HepG2 (cell line): Measurements from ENCODE around the gene DCAF4. TPM values are rescaled to one million over a fixed set of nuclear protein-coding genes. Genes with fewer than 3 reads are reported as not detected.

Experiments
- ATAC-seq: fragments of 200-7000 bp; cut with Tn5 transposase; 3 replicates; pipeline ENCODE4 v1.9.1; 2020; ENCODE audit warnings: mild to moderate bottlenecking, moderate library complexity
- BruUV-seq: library from RNA; stranded (reverse); fragments of 400-500 nt; replicated peaks from 2 replicates; lab custom pipeline; 2021; lab: Mats Ljungman, UMichigan
- CTCF ChIA-PET: fragments of 300-600 bp; formaldehyde crosslinking; extraction: SDS; loops from one replicate; lab custom pipeline; 2021; ENCODE audit warnings: low total read pairs, inconsistent platforms, low intra/inter-chr PET ratio; lab: Yijun Ruan, JAX
- POLR2A ChIA-PET: fragments of 350-600 bp; sonication (Branson Sonifier 250); formaldehyde crosslinking; loops from one replicate; lab custom pipeline; 2020; ENCODE audit warnings: antibody characterized with exemption, inconsistent platforms; lab: Yijun Ruan, JAX
- DNase-seq: peaks from one replicate; pipeline ENCODE4 v3.0.0-alpha.2; 2015; ENCODE audit warnings: low spot score
- FAIRE-seq: peaks from 3 replicates; lab custom pipeline; 2011; peaks lifted over from hg19 to GRCh38; lab: Jason Lieb, UNC
- H2AFZ ChIP-seq: one replicate; pipeline ENCODE4 v1.6.1; 2011; ENCODE audit warnings: low read length, inconsistent platforms
- H3K27ac ChIP-seq: fragments of 300-600 bp; 3 replicates; pipeline ENCODE4 v1.8.0; 2011; ENCODE audit warnings: mixed run types, mild to moderate bottlenecking, mixed read lengths, low read length, inconsistent platforms; ENCODE audit not compliant: insufficient read depth; ENCODE audit errors: extremely low read length
- H3K27me3 ChIP-seq, 2 experiments: fragments of 200-600 bp in 1 of 2; 2 replicates in 1 of 2; 3 replicates in 1 of 2; pipeline versions ENCODE4 v1.6.0 to v1.8.0; 2011; ENCODE audit warnings: low read length in 2 of 2, mild to moderate bottlenecking in 2 of 2, moderate library complexity in 2 of 2, inconsistent platforms in 1 of 2; ENCODE audit not compliant: insufficient read depth in 2 of 2, control insufficient read depth in 1 of 2
- H3K36me3 ChIP-seq, 2 experiments: fragments of 200-600 bp in 1 of 2; replicated peaks in 1 of 2; 2 replicates in 1 of 2; 3 replicates in 1 of 2; pipeline versions ENCODE4 v1.5.1 to v1.8.0; 2011; ENCODE audit warnings: low read length in 2 of 2, inconsistent platforms in 1 of 2; ENCODE audit not compliant: insufficient read depth in 2 of 2, control insufficient read depth in 1 of 2
- H3K4me1 ChIP-seq: 2 replicates; pipeline ENCODE4 v1.5.1; 2012; ENCODE audit warnings: low read length, inconsistent platforms; ENCODE audit not compliant: insufficient read depth
- H3K4me2 ChIP-seq: 2 replicates; pipeline ENCODE4 v1.6.0; 2011; ENCODE audit warnings: low read depth, low read length, inconsistent platforms
- H3K4me3 ChIP-seq, 3 experiments: fragments of 200-600 bp in 1 of 3; sonication (generic), shearing (Covaris generic) in 1 of 3; replicated peaks in 1 of 3; 2 replicates each; pipeline ENCODE4 v1.5.1; 2011 to 2016; ENCODE audit warnings: low read length in 3 of 3, inconsistent platforms in 2 of 3, low read depth in 2 of 3, mild to moderate bottlenecking in 2 of 3, control low read depth in 1 of 3, mixed read lengths in 1 of 3; ENCODE audit not compliant: insufficient read depth in 1 of 3
- H3K79me2 ChIP-seq: one replicate; pipeline ENCODE4 v1.6.1; 2011; ENCODE audit warnings: low read length, inconsistent platforms; ENCODE audit not compliant: insufficient read depth
- H3K9ac ChIP-seq: 2 replicates; pipeline ENCODE4 v1.6.0; 2011; ENCODE audit warnings: mild to moderate bottlenecking, low read depth, low read length, inconsistent platforms; ENCODE audit not compliant: insufficient read depth
- H3K9me3 ChIP-seq: 2 replicates; pipeline ENCODE4 v1.5.1; 2012; ENCODE audit warnings: mild to moderate bottlenecking, low read length
- H4K20me1 ChIP-seq: 2 replicates; pipeline ENCODE4 v1.6.0; 2011; ENCODE audit warnings: inconsistent platforms, mild to moderate bottlenecking, low read length, moderate library complexity; ENCODE audit not compliant: insufficient read depth
- DMTF1 ChIP-seq: sonication (generic); formaldehyde crosslinking; IDR thresholded peaks from 2 replicates; pipeline ENCODE4 v1.4.0; 2020; ENCODE audit warnings: mild to moderate bottlenecking, missing genetic modification reagents
- KMT2B ChIP-seq: IDR thresholded peaks from 2 replicates; pipeline ENCODE4 v1.6.1; 2016; ENCODE audit warnings: missing genetic modification reagents, missing compliant biosample characterization
- POLR2AphosphoS2 ChIP-seq: IDR thresholded peaks from 2 replicates; pipeline ENCODE4 v1.6.1; 2011; ENCODE audit warnings: low read depth, low read length, improper control_type of control experiment
- ZNF280B ChIP-seq: sonication (generic); formaldehyde crosslinking; IDR thresholded peaks from 2 replicates; pipeline ENCODE4 v1.5.0; 2020; ENCODE audit warnings: missing genetic modification reagents, mild to moderate bottlenecking, borderline replicate concordance
- ZNF639 ChIP-seq: conservative IDR thresholded peaks from 2 replicates; pipeline ENCODE4 v1.6.1; 2018; ENCODE audit warnings: missing genetic modification reagents
- ZNF672 ChIP-seq: sonication (generic); formaldehyde crosslinking; IDR thresholded peaks from 2 replicates; pipeline ENCODE4 v1.8.1; 2022; ENCODE audit warnings: missing genetic modification reagents
- ZNF724P ChIP-seq: sonication (generic); formaldehyde crosslinking; IDR thresholded peaks from 2 replicates; pipeline ENCODE4 v1.8.0; 2022; ENCODE audit warnings: missing genetic modification reagents, borderline replicate concordance
- ZNF772 ChIP-seq: sonication (generic); formaldehyde crosslinking; IDR thresholded peaks from 2 replicates; pipeline ENCODE4 v1.5.0; 2020; ENCODE audit warnings: mild to moderate bottlenecking, missing genetic modification reagents
- WGBS: methylation state at CpG from one replicate; pipeline ENCODE4 v1.1.6; 2017; ENCODE audit warnings: low lambda C conversion rate; 5-methylcytosine and 5-hydroxymethylcytosine counted together
- in situ Hi-C: cut with HindIII; loops from 2 replicates; pipeline ENCODE4 v1.10.0; 2017; ENCODE audit warnings: low pct_unique_long_range_greater_than_20kb; ENCODE audit not compliant: extremely low pct_ligation_motif_present
- intact Hi-C: fragments of 100-400 bp; cut with micrococcal nuclease; formaldehyde crosslinking; loops from one replicate; pipeline ENCODE4 v1.10.0; 2022; ENCODE audit not compliant: unreplicated experiment
- polyA plus RNA-seq, 8 experiments: library from polyadenylated mRNA; depleted of rRNA in 3 of 8; stranded (reverse) in 7 of 8; unstranded in 1 of 8; fragments of >200 nt; fragmentation: Illumina TruSeq in 4 of 8; extraction: Trizol in 4 of 8; gene quantifications; 2 replicates each; pipeline versions ENCODE4 v1.2.1 to v1.2.3, GENCODE V29; 2011 to 2016; ENCODE audit warnings: low read depth in 4 of 8, missing spikeins in 1 of 8, mixed read lengths in 1 of 8; ENCODE audit not compliant: insufficient read depth in 1 of 8
- total RNA-seq, 5 experiments: library from RNA; depleted of rRNA; stranded (reverse); fragments of >200 nt; fragmentation: Illumina TruSeq; extraction: Trizol; gene quantifications; 2 replicates each; pipeline ENCODE4 v1.2.3, GENCODE V29; 2016; ENCODE audit warnings: low read depth in 1 of 5

Gene DCAF4
- total and polyA plus RNA-seq, 2 of the 13 experiments (the other 11 are each of a cell fraction or from before 2014, with no cell fraction given), result 18.8 to 21.1 TPM

GRCh38 chr14:72999316-72999715 lies 73.1 kb downstream of the DCAF4 start (continued):
- TF ChIP-seq ZNF280B (CRISPR knock-in tag) (no peak), DMTF1 (CRISPR knock-in tag) (no peak), ZNF724P (CRISPR knock-in tag) (no peak), ZNF639 (CRISPR knock-in tag) (no peak)

GRCh38 chr14:73000073-73000472 lies 73.8 kb downstream of the DCAF4 start:
- no peaks in the 10 kb centered on the region for H4K20me1 ChIP-seq
- H3K27me3 ChIP-seq, result no peaks in the 10 kb centered on the region
- POLR2A ChIA-PET, result no interaction called here
- H2AFZ ChIP-seq, result no peak overlapping the region
- H3K79me2 ChIP-seq, result no peaks in the 10 kb centered on the region
- H3K9ac ChIP-seq, result no peak overlapping the region
- BruUV-seq, result no TSS peak
- H3K4me2 ChIP-seq, result no peak overlapping the region
- H3K9me3 ChIP-seq, result no peaks in the 10 kb centered on the region
- FAIRE-seq (no peak), ATAC-seq (no peak), DNase-seq (no peak)
- 95% methylated on average over 2 of the region's 2 CpGs for WGBS
- TF ChIP-seq KMT2B (CRISPR knock-in tag) (no peak), ZNF672 (CRISPR knock-in tag) (no peak), POLR2AphosphoS2 (no peak), ZNF772 (CRISPR knock-in tag) (no peak)
- intact Hi-C loops, result no loop called here
- peaks cover 7 to 15% of the 10 kb centered on the region in 2 experiments for H3K36me3 ChIP-seq
- no peak overlapping the region for H3K27ac ChIP-seq
- no peaks in the 10 kb centered on the region for H3K4me1 ChIP-seq
- CTCF ChIA-PET, result no interaction called here
- in situ Hi-C loops, result no loop called here
- H3K4me3 ChIP-seq, result no peak overlapping the region
